ENCODE results near the gene COL5A3. TPM values are rescaled to one million over a fixed set of nuclear protein-coding genes. Genes with fewer than 3 reads are reported as not detected.
A peak's percentile ranks its signal among the peaks of the same experiment; 100 is the strongest.

Gene COL5A3
- polyA plus RNA-seq, 1 donor from 2014 or later: 0.11 TPM

GRCh38 chr19:9937001-9937411 is 73.3 kb downstream of the COL5A3 start:
- no peaks in the 10 kb centered on the region for H3K9me3 ChIP-seq (ENCODE audit: low read length)
- peak overlapping the region; percentile 51 for H3K4me2 ChIP-seq (ENCODE audit: low read length)
- H3K27ac ChIP-seq (ENCODE audit: low read length): peak overlapping the region; percentile 28

GRCh38 chr19:9936326-9937000 is 73.8 kb downstream of the COL5A3 start, which contains the start of gene OLFM2:
OLFM2 (minus strand) TSS chr19:9936515; CDS start chr19:9936366, 149 bp downstream.
- peak within 1 kb of the TSS; percentile 73 for H3K27ac ChIP-seq (ENCODE audit: low read length)
- TF ChIP-seq MXI1 (conservative IDR thresholded peaks at IDR 0.05; ENCODE audit: poor library complexity, severe bottlenecking): peak; percentile 25
- TF ChIP-seq SMC3 (conservative IDR thresholded peaks at IDR 0.05; ENCODE audit: poor library complexity): no peak
- no peak for TF ChIP-seq RAD21 (conservative IDR thresholded peaks at IDR 0.05)
- TF ChIP-seq REST (IDR thresholded peaks at IDR 0.05; ENCODE audit: borderline replicate concordance): no peak
- no peak for TF ChIP-seq EZH2 (IDR thresholded peaks at IDR 0.05; ENCODE audit: borderline replicate concordance, insufficient read depth, low read length, poor library complexity, severe bottlenecking)
- TF ChIP-seq, protein P1, sequence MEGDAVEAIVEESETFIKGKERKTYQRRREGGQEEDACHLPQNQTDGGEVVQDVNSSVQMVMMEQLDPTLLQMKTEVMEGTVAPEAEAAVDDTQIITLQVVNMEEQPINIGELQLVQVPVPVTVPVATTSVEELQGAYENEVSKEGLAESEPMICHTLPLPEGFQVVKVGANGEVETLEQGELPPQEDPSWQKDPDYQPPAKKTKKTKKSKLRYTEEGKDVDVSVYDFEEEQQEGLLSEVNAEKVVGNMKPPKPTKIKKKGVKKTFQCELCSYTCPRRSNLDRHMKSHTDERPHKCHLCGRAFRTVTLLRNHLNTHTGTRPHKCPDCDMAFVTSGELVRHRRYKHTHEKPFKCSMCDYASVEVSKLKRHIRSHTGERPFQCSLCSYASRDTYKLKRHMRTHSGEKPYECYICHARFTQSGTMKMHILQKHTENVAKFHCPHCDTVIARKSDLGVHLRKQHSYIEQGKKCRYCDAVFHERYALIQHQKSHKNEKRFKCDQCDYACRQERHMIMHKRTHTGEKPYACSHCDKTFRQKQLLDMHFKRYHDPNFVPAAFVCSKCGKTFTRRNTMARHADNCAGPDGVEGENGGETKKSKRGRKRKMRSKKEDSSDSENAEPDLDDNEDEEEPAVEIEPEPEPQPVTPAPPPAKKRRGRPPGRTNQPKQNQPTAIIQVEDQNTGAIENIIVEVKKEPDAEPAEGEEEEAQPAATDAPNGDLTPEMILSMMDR (IDR thresholded peaks at IDR 0.05; ENCODE audit: poor library complexity, severe bottlenecking): no peak

More at GRCh38 chr19:9937001-9937411, 73.3 kb downstream of the COL5A3 start:
- no peaks in the 10 kb centered on the region for H3K36me3 ChIP-seq (ENCODE audit: insufficient read depth, low read length)
- peak overlapping the region; percentile 45 for H2AFZ ChIP-seq (ENCODE audit: low read depth, low read length)
- H3K9ac ChIP-seq (ENCODE audit: low read length): peak overlapping the region; percentile 75
- peak overlapping the region; percentile 66 for H3K4me3 ChIP-seq (ENCODE audit: low read length)
- H3F3A ChIP-seq (ENCODE audit: insufficient read depth, low read length, poor library complexity, severe bottlenecking): no peaks in the 10 kb centered on the region
- H3K79me2 ChIP-seq (replicated peaks; ENCODE audit: insufficient read depth, low read length): peaks cover 21% of the 10 kb centered on the region
- H3K27me3 ChIP-seq (ENCODE audit: insufficient read depth, low read depth, low read length): peaks cover 2% of the 10 kb centered on the region
- H3K9me2 ChIP-seq (ENCODE audit: insufficient read depth, low read length): no peaks in the 10 kb centered on the region
- TF ChIP-seq POLR2AphosphoS5 (IDR thresholded peaks at IDR 0.05) (no peak), TAF1 (IDR thresholded peaks at IDR 0.05; ENCODE audit: low read depth) (no peak), SMC3 (conservative IDR thresholded peaks at IDR 0.05; ENCODE audit: poor library complexity) (no peak), REST (IDR thresholded peaks at IDR 0.05; ENCODE audit: borderline replicate concordance) (no peak), EZH2 (IDR thresholded peaks at IDR 0.05; ENCODE audit: borderline replicate concordance, insufficient read depth, low read length, poor library complexity, severe bottlenecking) (no peak), MXI1 (conservative IDR thresholded peaks at IDR 0.05; ENCODE audit: poor library complexity, severe bottlenecking) (no peak), RAD21 (conservative IDR thresholded peaks at IDR 0.05) (no peak), EP300 (conservative IDR thresholded peaks at IDR 0.05; ENCODE audit: poor library complexity, severe bottlenecking) (no peak)
- TF ChIP-seq, protein P1 (IDR thresholded peaks at IDR 0.05; ENCODE audit: poor library complexity, severe bottlenecking): no peak
- H4K20me1 ChIP-seq (ENCODE audit: insufficient read depth): no peaks in the 10 kb centered on the region

More at GRCh38 chr19:9936326-9937000, 73.8 kb downstream of the COL5A3 start, which contains the start of gene OLFM2:
- no peaks in the 10 kb centered on the region for H3K9me3 ChIP-seq (ENCODE audit: low read length)
- peak within 1 kb of the TSS; percentile 98 for H3K4me3 ChIP-seq (ENCODE audit: low read length)
- H3K36me3 ChIP-seq (ENCODE audit: insufficient read depth, low read length): no peaks in the 10 kb centered on the region
- no peaks in the 10 kb centered on the region for H3F3A ChIP-seq (ENCODE audit: insufficient read depth, low read length, poor library complexity, severe bottlenecking)
- peaks cover 2% of the 10 kb centered on the region for H3K27me3 ChIP-seq (ENCODE audit: insufficient read depth, low read depth, low read length)
- H3K4me2 ChIP-seq (ENCODE audit: low read length): peak within 1 kb of the TSS; percentile 93
- H4K20me1 ChIP-seq (ENCODE audit: insufficient read depth): no peaks in the 10 kb centered on the region
- peak within 1 kb of the TSS; percentile 93 for H3K9ac ChIP-seq (ENCODE audit: low read length)
- peaks cover 21% of the 10 kb centered on the region for H3K79me2 ChIP-seq (replicated peaks; ENCODE audit: insufficient read depth, low read length)
- peak within 1 kb of the TSS; percentile 83 for H2AFZ ChIP-seq (ENCODE audit: low read depth, low read length)
- H3K9me2 ChIP-seq (ENCODE audit: insufficient read depth, low read length): no peaks in the 10 kb centered on the region

Data from neural cell (in vitro differentiated cells).